ENCODE measurements around the gene HS3ST4. TPM values are rescaled to one million over a fixed set of nuclear protein-coding genes. Genes with fewer than 3 reads are reported as not detected.

HS3ST4 gene
- total and polyA plus RNA-seq, 2 of the 4 experiments (the other 2 are of a cell fraction): not detected

- Histone ChIP-seq H4K8ac (ENCODE audit: low read depth in 2 of 2, low read length in 2 of 2) (no peak overlapping the region), H3K4me3 (ENCODE audit: insufficient read depth, low read depth, low read length) (no peak overlapping the region), H3K79me1 (ENCODE audit: low read depth in 1 of 2, low read length in 2 of 2) (no peaks in the 10 kb centered on the region), H2BK5ac (ENCODE audit: low read depth, low read length, poor library complexity, severe bottlenecking) (no peak overlapping the region), H2BK120ac (ENCODE audit: low read depth, low read length) (no peak overlapping the region), H3K9me1 (ENCODE audit: insufficient read depth, low read length) (no peaks in the 10 kb centered on the region), H3K14ac (replicated peaks; ENCODE audit: low read depth, low read length) (no peak overlapping the region), H2BK20ac (ENCODE audit: low read depth, low read length) (no peak overlapping the region), H3K27me3 (ENCODE audit: control insufficient read depth, insufficient read depth, low read length) (no peaks in the 10 kb centered on the region), H4K20me1 (ENCODE audit: insufficient read depth, low read length) (no peaks in the 10 kb centered on the region), H2AFZ (replicated peaks; ENCODE audit: low read length, poor library complexity) (no peak overlapping the region), H3K9ac (ENCODE audit: low read depth, low read length) (no peak overlapping the region), H3K9me3 (ENCODE audit: control insufficient read depth, insufficient read depth, low read length) (peaks cover 3% of the 10 kb centered on the region; the same call in 1 of the 2 replicates), H3K56ac (ENCODE audit: extremely low read depth, insufficient read depth, low read length) (no peak overlapping the region), H3K4me1 (ENCODE audit: control insufficient read depth, insufficient read depth, low read length) (no peaks in the 10 kb centered on the region), H3K4me2 (ENCODE audit: low read depth, low read length) (no peak overlapping the region), H3K18ac (ENCODE audit: low read depth, low read length) (no peak overlapping the region), H3K23ac (ENCODE audit: low read depth, low read length) (no peak overlapping the region), H4K5ac (ENCODE audit: low read depth, low read length) (no peak overlapping the region), H2BK15ac (ENCODE audit: low read depth, low read length) (no peak overlapping the region), H4K91ac (ENCODE audit: insufficient read depth, low read depth, low read length) (no peak overlapping the region), H2AK5ac (ENCODE audit: low read depth, low read length) (no peak overlapping the region), H3K4ac (ENCODE audit: low read depth, low read length) (no peak overlapping the region), H2AK9ac (replicated peaks; ENCODE audit: low read depth, low read length, poor library complexity) (no peak overlapping the region), H3K27ac (ENCODE audit: insufficient read depth, low read length) (no peak overlapping the region), H3K36me3 (ENCODE audit: control insufficient read depth, insufficient read depth, low read length) (no peaks in the 10 kb centered on the region)
- in situ Hi-C loops (cut with MboI; ENCODE audit: low sequenced_read_pairs) (no loop called here), intact Hi-C loops (cut with micrococcal nuclease) (no loop called here), dilution Hi-C loops (cut with HindIII; ENCODE audit: low sequenced_read_pairs, unreplicated experiment) (no loop called here)
- no CpG with 5 or more reads among the region's 3 CpGs for WGBS, 2 experiments (ENCODE audit: extremely low coverage in 2 of 2, insufficient read length in 1 of 2)
- TF ChIP-seq MXI1 (IDR thresholded peaks at IDR 0.05; ENCODE audit: borderline replicate concordance, low read depth, low read length) (no peak), USF2 (IDR thresholded peaks at IDR 0.05; ENCODE audit: low read depth, low read length) (no peak), MAZ (IDR thresholded peaks at IDR 0.05; ENCODE audit: borderline replicate concordance, low read depth, low read length) (no peak), MAFK (IDR thresholded peaks at IDR 0.05; ENCODE audit: low read depth, low read length) (no peak), POLR2A (IDR thresholded peaks at IDR 0.05; ENCODE audit: low read depth, low read length) (no peak), SMC3 (IDR thresholded peaks at IDR 0.05; ENCODE audit: low read depth, low read length) (peak; percentile 26; the same call in 1 of the 2 replicates), RFX5 (IDR thresholded peaks at IDR 0.05; ENCODE audit: low read depth, low read length) (no peak), BHLHE40 (IDR thresholded peaks at IDR 0.05; ENCODE audit: low read depth, low read length) (no peak), NFE2L2 (IDR thresholded peaks at IDR 0.05; ENCODE audit: low read depth, low read length) (no peak), CTCF (conservative IDR thresholded peaks at IDR 0.05; ENCODE audit: low read depth, low read length) (peak; percentile 29; the same call in 1 of the 2 replicates), FOS (IDR thresholded peaks at IDR 0.05; ENCODE audit: low read depth, low read length) (no peak), RCOR1 (IDR thresholded peaks at IDR 0.05; ENCODE audit: insufficient replicate concordance, low read length) (no peak), RAD21 (IDR thresholded peaks at IDR 0.05; ENCODE audit: low read length) (peak; percentile 34), CEBPB (IDR thresholded peaks at IDR 0.05; ENCODE audit: low read depth, low read length) (no peak), CHD1 (IDR thresholded peaks at IDR 0.05; ENCODE audit: low read depth, low read length) (no peak), ELK1 (IDR thresholded peaks at IDR 0.05; ENCODE audit: borderline replicate concordance, low read depth, low read length) (no peak)
- ChIA-PET POLR2A (ENCODE audit: unreplicated experiment) (no interaction called here), CTCF (no interaction called here)
- DNase-seq: no peak
- no peak for ATAC-seq (ENCODE audit: low read depth)
- no TSS peak for BruUV-seq (replicated peaks)
Measured at GRCh38 chr16:25707982-25708583, 16.3 kb downstream of the HS3ST4 start.

Measured in IMR-90 (cell line).